ENCODE data around the gene BTBD16.

BTBD16 gene

GRCh38 chr10:122311716-122312115, 40.6 kb downstream of the BTBD16 start:
- no peak for DNase-seq (ENCODE audit: low read depth, low spot score)

DNA sequence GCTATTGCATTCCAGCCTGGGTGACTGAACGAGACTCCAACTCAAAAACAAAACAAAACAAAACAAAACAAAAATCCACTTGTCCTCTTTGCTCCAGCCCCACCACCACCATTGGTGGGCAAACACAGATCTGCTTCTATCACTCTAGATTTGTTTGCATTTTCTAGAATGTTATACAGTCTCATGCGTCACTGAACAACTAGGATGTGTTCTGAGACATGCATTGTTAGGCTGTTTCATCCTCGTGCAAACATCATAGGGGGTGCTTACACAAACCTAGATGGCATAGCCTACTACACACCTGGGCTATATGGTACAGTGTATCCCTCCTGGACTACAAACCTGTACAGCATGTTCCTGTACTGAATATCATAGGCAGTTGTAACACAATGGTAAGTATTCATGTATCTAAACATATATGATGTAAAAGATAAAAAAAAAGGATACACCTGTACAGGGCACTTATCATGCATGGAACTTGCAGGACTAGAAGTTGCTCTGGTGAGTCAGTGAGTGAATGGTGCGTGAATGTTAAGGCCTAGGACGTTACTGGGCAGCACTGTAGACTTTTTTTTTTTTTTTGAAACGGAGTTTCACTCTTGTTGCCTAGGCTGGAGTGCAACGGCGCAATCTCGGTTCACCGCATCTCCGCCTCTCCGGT, 45.3 kb downstream of the BTBD16 start:
- no peak for DNase-seq (ENCODE audit: low read depth, low spot score)

DNA sequence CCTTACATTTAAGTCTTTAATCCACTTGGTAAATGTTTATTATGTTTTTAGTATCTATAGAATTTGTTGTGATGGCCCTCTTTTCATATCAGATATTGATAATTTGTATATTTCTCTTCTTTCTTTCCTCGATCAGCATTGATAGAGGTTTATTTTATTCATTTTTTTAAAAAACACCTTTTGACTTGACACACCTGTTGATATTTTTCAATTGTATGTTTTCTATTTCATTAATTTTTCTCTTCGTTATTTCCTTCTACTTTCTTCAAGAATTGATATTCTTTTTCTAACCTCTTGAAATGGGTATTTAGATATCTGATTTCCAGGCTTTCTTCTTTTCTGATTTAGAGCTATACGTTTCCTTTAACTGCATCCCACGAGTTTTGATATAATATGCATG, 50.9 kb downstream of the BTBD16 start:
- DNase-seq (ENCODE audit: low read depth, low spot score), result no peak

- no peak for DNase-seq (ENCODE audit: low read depth, low spot score)
Observed at GRCh38 chr10:122323189-122323588, 52.1 kb downstream of the BTBD16 start.

- no peak for DNase-seq (ENCODE audit: low read depth, low spot score)
Observed at GRCh38 chr10:122323941-122324675, 53.0 kb downstream of the BTBD16 start.

GRCh38 chr10:122325235-122325634, 54.1 kb downstream of the BTBD16 start:
- no peak for DNase-seq (ENCODE audit: low read depth, low spot score)

DNA sequence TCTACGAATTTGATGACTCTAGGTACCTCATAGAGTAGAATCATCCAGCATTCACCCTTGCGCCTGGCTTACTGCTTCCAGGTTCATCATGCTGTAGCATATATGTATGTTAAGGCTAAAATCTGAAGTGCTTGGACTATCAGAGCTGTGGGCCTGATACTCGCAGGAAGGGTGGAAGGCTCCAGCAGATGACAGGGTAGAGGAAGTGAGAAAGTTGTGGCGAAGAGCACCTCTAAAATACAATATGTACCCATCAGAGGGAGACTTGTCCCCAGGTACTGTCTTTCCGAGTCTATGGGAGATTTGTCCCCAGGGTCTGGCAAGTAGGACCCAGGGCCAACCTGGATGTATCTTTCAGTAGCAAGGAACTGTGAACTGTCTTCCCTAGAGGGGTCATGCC, 55.3 kb downstream of the BTBD16 start:
- no peak for DNase-seq (ENCODE audit: low read depth, low spot score)

- no peak for DNase-seq (ENCODE audit: low read depth, low spot score)
Observed at GRCh38 chr10:122326806-122327205, 55.7 kb downstream of the BTBD16 start.

- no peak for DNase-seq (ENCODE audit: low read depth, low spot score)
Observed at GRCh38 chr10:122327237-122328206, 56.4 kb downstream of the BTBD16 start.

DNA sequence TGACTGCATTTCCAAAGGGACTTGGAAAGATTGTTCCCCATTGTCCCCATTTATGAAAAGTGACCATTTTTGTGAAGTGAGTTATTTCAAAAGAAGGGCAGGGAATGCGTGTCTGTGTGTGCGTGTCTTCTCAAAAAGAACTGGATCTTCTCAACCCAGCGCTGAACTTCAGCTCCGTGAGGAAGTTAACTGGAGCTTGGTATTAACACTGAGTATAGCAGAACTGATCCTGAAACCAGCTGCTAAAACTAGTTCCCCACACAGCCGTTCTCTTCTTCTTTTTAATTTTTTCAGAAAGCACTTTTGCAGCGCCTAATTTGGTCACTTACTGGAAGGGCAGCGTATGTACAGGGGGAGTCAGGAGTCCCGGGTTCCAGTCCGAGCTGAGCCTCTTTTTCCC, 57.6 kb downstream of the BTBD16 start:
- no peak for DNase-seq (ENCODE audit: low read depth, low spot score)

GRCh38 chr10:122329416-122329815, 58.3 kb downstream of the BTBD16 start:
- DNase-seq (ENCODE audit: low read depth, low spot score), result no peak

DNA sequence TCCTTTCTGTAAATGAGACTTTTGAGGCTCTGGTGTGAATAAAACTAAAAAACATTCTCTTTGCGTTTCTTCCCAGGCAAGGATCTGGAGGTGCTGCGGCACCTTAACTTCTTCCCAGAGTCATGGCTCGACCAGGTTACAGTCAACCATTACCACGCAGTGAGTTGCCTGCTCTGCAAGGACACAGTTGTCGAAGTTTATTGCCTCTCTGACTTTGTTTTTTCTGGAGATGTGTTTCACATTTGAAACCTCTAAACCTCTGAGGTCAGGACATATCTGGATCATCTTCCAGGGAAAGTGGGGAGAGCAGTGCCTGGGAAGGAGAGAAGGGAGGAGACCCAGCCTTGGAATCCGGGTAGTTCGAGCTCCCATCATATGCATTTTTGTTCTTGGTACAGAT, 60.0 kb downstream of the BTBD16 start:
- no peak for DNase-seq (ENCODE audit: low read depth, low spot score)

DNA sequence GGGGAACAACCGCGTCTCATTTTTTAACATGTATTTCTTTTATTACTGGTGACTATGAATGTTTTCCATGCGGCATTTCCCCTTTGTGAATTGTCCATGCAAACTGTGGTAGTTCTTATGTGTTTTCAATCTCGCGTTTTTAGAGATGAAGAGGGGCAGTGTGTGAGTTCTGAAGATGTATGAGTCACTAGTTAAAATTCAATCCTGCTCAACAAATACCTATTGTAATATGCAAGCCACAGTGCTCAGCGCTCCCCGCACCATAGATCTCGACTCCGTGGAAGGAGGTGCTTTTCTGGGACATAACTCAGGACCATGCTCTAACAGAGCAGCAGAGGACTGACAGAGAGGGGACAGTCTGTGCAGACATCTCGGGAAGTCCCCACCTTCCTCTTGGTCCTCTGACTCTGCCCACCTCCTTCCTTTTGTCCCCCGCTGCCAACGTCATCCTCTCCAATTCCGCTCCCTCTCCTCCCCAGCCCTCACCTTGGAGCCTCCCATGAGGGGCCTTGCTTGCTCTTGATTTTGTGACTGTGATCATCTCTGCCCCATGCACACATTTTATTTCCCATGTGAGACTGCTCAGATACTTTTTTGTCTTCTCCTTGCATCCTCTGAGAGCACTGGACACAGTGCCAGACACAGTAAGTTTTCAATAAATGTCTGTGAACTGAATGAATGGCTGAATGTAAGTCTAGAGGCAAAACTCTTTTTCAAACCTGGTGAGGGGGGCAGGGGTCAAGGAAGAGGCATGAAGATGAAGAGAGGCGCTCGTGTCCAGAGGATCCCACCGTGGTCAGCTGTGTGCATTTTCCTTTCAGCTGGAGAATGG, 60.7 kb downstream of the BTBD16 start:
- no peak for DNase-seq (ENCODE audit: low read depth, low spot score)

DNA sequence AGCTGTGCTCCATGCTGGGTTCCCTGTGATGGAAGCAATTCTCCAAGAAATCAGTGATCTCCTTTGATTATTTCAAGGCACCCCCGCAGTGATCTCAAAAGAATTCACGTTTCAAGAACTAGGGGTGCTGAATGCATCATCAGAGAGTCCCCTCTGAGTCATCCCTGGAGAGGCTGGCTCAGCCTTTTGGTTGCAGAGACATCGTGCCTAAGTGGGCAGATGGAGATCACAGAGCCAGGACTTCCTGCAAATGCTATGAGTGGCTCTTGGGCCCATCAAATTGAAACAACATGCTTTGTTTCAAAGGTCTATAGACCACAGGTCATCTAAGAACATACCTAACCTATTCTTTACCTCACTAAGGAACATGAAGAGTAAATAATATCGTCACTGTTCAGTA, 61.9 kb downstream of the BTBD16 start:
- DNase-seq (ENCODE audit: low read depth, low spot score), result no peak

DNA sequence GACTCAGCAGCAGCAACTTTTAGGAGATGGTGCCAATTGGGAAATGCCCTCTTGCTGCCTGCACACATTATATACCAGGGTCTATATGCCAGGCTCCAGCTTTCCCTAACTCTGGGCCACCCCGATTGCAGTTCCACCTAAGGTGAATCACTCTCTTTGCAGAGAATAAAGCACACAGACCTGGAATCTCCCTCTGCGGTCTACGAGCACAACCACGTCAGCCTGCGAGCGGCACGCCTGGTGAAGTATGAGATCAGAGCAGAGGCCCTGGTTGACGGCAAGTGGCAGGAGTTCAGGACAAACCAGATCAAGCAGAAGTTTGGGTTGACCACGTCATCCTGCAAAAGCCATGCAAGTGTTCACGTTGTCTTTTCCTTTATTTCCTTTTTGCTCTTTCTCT, 65.2 kb downstream of the BTBD16 start:
- DNase-seq (ENCODE audit: low read depth, low spot score), result no peak

DNA sequence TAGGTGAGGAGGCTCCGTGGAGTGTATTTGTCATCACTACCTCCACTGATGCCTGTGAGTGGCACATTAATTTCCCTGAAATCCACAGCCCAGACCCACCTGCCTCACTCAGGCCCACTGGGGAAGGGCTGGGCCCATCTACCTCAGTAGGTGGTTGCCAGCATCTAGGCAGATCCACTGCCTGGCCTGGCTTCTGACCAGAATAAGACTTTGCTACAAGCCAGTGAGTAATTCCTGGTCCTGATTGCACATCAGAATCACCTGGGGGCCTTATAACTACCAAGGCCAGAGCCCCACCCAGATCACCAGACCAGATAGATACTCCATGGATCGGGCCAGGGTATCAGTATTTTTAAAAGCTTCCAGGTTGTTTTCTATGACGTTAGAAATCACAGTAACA, 65.9 kb downstream of the BTBD16 start:
- DNase-seq (ENCODE audit: low read depth, low spot score), result no peak

DNA sequence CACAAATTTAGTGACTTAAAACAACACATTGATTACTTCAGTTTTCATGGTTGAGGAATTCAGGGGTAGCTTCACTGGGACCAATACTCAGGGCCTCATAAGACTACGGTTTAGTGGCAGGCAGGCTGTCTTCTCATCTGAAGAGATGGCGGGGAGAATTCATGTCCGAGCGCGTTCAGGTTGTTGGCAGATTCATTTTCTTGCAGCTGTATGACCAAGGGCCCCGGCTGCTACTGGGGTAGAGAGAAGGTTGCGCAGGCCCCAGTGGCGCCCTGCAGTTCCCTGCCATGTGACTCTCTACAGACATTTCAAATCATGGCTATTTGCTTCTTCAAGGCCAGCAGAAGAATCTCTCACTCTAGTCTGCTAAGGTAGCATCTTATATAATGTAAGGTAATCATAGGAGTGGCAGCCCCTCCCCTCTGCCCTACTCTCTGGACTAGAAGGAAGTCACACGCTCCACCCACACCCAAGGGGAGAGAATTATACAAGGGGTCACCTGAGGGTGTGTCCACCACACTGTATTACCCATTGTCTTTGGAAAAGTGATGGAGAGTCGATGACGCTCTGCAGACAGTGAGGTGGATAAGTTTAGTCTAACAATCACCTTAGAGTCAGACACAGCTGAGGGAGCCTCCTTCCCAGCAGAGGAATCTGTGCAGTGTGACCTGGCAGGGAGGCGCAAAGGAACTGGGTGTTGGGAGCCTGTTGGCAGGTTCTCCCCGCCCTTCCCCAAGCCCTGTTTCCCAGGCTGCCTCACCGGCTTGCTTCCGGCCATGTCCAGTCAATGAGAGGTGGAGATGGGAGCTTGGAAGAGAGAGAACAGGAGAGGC, 67.7 kb downstream of the BTBD16 start:
- no peak for DNase-seq (ENCODE audit: low read depth, low spot score)

GRCh38 chr10:122341141-122341810, 70.2 kb downstream of the BTBD16 start:
- DNase-seq (ENCODE audit: low read depth, low spot score), result no peak

DNA sequence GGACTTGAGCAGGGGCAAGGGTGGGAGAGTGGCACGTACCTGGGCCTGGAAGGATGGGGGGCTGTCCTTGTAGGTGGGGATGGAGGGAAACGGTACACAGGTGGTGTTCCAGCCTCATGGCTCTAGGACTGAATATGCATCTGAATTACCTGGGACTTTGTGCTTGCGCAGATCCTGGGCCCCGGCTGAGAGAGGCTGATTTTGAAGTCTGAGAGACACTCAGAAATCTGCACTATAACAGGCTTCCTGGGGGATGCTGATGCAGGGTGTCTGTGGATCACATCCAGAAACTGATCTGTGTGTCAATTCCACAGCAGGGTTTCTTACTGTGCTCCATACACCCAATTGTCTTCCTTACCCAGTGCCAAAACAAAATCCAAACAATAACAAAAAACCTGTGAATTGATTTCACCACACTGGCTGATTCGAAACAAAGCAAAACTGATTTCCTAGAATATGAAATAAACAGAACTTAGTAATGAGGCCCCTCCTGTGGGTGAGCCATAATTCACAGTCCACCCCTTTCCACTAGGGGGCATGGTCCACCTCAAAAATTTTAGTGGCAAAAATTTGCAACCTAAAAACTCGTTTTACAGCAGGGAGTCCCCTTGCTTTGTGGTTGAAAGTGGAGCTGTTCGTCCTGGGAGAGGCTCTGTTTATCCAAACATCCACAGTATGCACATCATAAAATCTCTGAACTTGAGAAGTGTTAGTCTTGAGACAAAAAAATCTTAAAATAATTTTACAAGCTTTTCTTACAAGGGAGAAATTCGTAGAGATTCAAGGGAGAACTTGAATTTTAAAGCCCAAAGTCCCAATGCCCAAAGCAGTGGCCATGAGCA, 71.4 kb downstream of the BTBD16 start:
- peak; percentile 29 for DNase-seq (ENCODE audit: low read depth, low spot score)
